BLaER1 treated with 17β-estradiol and CSF1 and Interleukin-3, amounts not matched to agents 10 nM and 100 nM (cell line): Measurements from ENCODE around the gene ITGAX.
"Not testable (repeated sequence)": the region's sequence is repeated elsewhere in the genome, so short reads cannot be mapped to it uniquely, and the experiment has no call there.

Source experiments
- H3K27ac ChIP-seq, 11 experiments: shearing (Covaris generic); formaldehyde crosslinking; 2 replicates each; pipeline ENCODE4 v1.8.1; 2022
- H3K27me3 ChIP-seq, 11 experiments: shearing (Covaris generic); formaldehyde crosslinking; 2 replicates each; pipeline ENCODE4 v1.8.1; 2022
- H3K36me3 ChIP-seq, 11 experiments: shearing (Covaris generic); formaldehyde crosslinking; 2 replicates each; pipeline ENCODE4 v1.8.1; 2022
- H3K4me1 ChIP-seq, 10 experiments: shearing (Covaris generic); formaldehyde crosslinking; 2 replicates each; pipeline ENCODE4 v1.8.1; 2022
- H3K4me2 ChIP-seq, 11 experiments: shearing (Covaris generic); formaldehyde crosslinking; 2 replicates each; pipeline ENCODE4 v1.8.1; 2022
- H3K4me3 ChIP-seq, 10 experiments: shearing (Covaris generic); formaldehyde crosslinking; 2 replicates each; pipeline ENCODE4 v1.8.1; 2022
- H3K9ac ChIP-seq, 11 experiments: shearing (Covaris generic); formaldehyde crosslinking; 2 replicates each; pipeline ENCODE4 v1.8.1; 2022
- H3K9me3 ChIP-seq, 11 experiments: shearing (Covaris generic); formaldehyde crosslinking; replicated peaks in 1 of 11; 2 replicates each; pipeline ENCODE4 v1.8.1; 2022
- H4K20me1 ChIP-seq, 11 experiments: shearing (Covaris generic); formaldehyde crosslinking; 2 replicates each; pipeline ENCODE4 v1.8.1; 2022
- Cebpa-rat ChIP-seq, 11 experiments: shearing (Covaris generic); IDR thresholded peaks; 2 replicates each; pipeline ENCODE4 v1.8.1; 2022

ITGAX gene

DNA sequence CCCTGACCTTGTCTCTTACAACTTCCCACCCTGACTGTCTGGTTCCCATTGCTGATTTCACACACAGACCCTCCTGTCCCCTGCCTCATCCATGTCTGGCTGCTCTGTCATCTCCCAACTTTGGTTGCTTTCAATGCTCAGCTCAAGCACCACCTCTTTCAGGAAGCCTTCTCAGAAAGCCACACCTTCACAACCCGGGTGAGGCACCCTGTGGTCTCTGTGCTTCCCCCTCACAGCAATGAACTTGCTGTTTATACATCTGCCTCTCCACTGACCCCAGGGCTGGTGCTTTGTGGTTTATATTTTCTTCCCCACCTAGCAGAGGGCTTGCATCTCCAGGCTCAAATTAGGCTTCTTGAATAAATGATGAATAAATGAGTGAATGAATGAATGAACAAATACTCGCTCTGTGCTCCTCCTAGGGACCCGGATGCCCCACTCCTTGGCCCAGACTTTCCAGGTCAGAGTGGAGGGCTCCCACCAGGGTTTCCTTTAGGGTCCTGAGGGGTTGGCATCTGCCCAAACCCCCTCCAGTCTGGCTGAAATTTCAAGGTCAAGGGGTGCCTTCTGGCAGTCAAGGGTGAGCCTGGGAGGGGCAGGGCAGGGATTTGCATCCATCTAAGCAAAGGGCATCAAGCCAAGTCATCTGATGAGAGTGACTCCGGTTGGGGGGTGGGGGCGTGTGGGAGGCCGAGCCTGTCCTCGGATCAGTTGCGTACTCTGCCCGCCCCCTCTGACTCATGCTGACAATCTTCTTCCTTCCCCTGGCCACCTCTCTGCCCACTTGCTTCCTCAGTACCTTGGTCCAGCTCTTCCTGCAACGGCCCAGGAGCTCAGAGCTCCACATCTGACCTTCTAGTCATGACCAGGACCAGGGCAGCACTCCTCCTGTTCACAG, at the start of gene ITGAX:
Gene ITGAX (plus strand): TSS at position 783 of the 898 bp plus-strand sequence. CDS start 79 bp downstream, at position 862.
- Histone ChIP-seq H3K9ac (peak within 1 kb of the TSS in 8 of 11 experiments; percentile 12 to 83 (median 70); a peak in 14 of 22 replicates), H4K20me1 (peaks cover 0 to 16% (median 0%) of the 10 kb centered on the region in 11 experiments; a peak in 5 of 22 replicates), H3K4me3 (peak within 1 kb of the TSS in 5 of 10 experiments; percentile 52 to 72 (median 71); a peak in 10 of 20 replicates), H3K4me2 (peak within 1 kb of the TSS; percentile 33 to 99 (median 78)), H3K27ac (peak within 1 kb of the TSS in 10 of 11 experiments; percentile 20 to 96 (median 66); a peak in 17 of 22 replicates), H3K4me1 (peaks cover 40 to 100% (median 83%) of the 10 kb centered on the region in 10 experiments), H3K9me3 (no peaks in the 10 kb centered on the region), H3K36me3 (peaks cover 0 to 39% (median 0%) of the 10 kb centered on the region in 11 experiments; a peak in 6 of 22 replicates), H3K27me3 (no peaks in the 10 kb centered on the region)
- no peak for TF ChIP-seq Cebpa-rat (IDR thresholded peaks at IDR 0.05)

DNA sequence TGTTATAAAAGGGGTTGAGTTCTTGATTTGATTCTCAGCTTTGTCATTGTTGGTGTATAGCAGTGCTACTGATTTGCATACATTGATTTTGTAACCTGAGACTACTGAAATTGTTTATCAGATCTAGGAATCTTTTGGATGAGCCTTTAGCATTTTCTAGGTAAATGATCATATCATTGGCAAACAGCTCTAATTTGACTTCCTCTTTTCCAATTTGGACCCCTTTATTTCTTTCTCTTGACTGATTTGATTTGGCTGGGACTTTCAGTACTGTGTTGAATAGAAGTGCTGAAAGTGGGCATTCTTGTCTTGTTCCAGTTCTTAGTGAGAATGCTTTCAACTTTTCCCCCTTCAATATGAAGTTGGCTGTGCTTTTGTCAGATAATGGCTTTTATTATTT, 49.8 kb upstream of the ITGAX start:
- no peak overlapping the region for H3K9ac ChIP-seq
- H3K9me3 ChIP-seq, result peaks cover 0 to 26% (median 10%) of the 10 kb centered on the region in 11 experiments; a peak in 15 of 22 replicates
- no peaks in the 10 kb centered on the region for H4K20me1 ChIP-seq
- H3K36me3 ChIP-seq, result peaks cover 0 to 48% (median 0%) of the 10 kb centered on the region in 11 experiments; a peak in 6 of 22 replicates
- H3K27me3 ChIP-seq, result no peaks in the 10 kb centered on the region
- no peak overlapping the region for H3K4me2 ChIP-seq
- TF ChIP-seq Cebpa-rat (IDR thresholded peaks at IDR 0.05), result no peak
- no peak overlapping the region for H3K27ac ChIP-seq
- no peak overlapping the region for H3K4me3 ChIP-seq
- peaks cover 0 to 31% (median 27%) of the 10 kb centered on the region in 10 experiments; a peak in 19 of 20 replicates for H3K4me1 ChIP-seq

DNA sequence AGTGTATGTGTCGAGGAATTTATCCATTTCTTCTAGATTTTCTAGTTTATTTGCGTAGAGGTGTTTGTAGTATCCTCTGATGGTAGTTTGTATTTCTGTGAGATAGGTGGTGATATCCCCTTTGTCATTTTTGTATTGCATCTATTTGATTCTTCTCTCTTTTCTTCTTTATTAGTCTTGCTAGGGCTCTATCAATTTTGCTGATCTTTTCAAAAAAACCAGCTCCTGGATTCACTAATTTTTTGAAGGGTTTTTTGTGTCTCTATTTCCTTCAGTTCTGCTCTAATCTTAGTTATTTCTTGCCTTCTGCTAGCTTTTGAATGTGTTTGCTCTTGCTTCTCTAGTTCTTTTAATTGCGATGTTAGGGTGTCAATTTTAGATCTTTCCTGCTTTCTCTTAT, 46.6 kb upstream of the ITGAX start:
- H3K9me3 ChIP-seq, result peaks cover 0 to 37% (median 18%) of the 10 kb centered on the region in 11 experiments; a peak in 17 of 22 replicates
- not testable (repeated sequence) for H3K4me3 ChIP-seq, H4K20me1 ChIP-seq, H3K4me2 ChIP-seq, H3K27me3 ChIP-seq, H3K4me1 ChIP-seq, H3K9ac ChIP-seq, H3K27ac ChIP-seq
- H3K36me3 ChIP-seq, result peaks cover 0 to 49% (median 0%) of the 10 kb centered on the region in 11 experiments; a peak in 8 of 22 replicates

DNA sequence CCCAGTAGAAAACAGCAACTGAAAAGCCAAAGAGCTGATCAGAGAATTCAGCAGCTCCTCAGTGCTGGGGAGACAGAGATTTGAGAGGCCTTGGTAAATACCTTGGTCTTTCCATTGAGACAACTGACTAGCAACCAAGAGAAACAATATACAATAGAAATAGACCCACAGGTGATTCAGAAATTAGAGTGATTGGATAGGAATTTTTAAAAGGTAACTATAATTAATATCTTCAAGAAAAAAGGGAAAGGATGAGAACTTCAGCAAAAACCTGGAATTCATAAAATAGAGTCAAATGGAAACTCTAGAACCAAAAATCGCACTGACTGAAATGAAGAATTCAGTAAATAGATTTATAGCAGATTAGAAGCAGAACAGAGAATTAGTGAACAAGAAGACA, 32.5 kb upstream of the ITGAX start:
- peaks cover 0 to 2% (median under 1%) of the 10 kb centered on the region in 10 experiments; a peak in 5 of 20 replicates for H3K4me1 ChIP-seq
- no peak overlapping the region for H3K4me2 ChIP-seq
- H3K36me3 ChIP-seq, result peaks cover 0 to 100% (median 0%) of the 10 kb centered on the region in 11 experiments; a peak in 10 of 22 replicates
- H3K9me3 ChIP-seq, result peaks cover 39 to 78% (median 43%) of the 10 kb centered on the region in 11 experiments
- H3K27me3 ChIP-seq, result no peaks in the 10 kb centered on the region
- peak overlapping the region in 1 of 10 experiments; percentile 25; a peak in 2 of 20 replicates for H3K4me3 ChIP-seq
- H3K9ac ChIP-seq, result no peak overlapping the region
- TF ChIP-seq Cebpa-rat (IDR thresholded peaks at IDR 0.05), result no peak
- H3K27ac ChIP-seq, result no peak overlapping the region
- no peaks in the 10 kb centered on the region for H4K20me1 ChIP-seq

DNA sequence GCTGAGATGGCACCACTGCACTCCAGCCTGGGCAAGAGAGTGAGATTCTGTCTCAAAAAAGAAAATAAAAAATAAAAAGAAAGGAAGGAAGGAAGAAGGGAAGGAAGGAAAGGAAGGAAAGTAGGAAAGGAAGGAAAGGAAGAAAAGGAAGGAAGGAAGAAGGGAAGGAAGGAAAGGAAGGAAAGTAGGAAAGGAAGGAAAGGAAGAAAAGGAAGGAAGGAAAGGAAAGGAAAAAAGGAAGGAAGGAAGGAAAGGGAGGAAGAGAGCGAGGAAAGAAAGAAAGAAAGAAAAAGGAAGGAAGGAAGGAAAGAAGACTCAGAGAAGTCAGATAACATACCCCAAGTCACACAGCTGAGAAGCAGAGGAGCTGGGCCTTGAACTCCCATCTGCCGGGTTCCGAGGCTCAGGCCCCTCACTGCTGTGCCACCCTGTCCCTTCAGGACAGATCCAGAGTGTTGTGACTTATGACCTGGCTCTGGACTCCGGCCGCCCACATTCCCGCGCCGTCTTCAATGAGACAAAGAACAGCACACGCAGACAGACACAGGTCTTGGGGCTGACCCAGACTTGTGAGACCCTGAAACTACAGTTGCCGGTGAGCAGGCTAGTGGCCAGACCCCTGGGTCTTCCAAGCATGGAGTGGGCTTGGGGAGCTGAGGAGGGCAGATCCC, 30.9 kb upstream of the ITGAX start:
- no peak overlapping the region for H3K4me2 ChIP-seq
- TF ChIP-seq Cebpa-rat (IDR thresholded peaks at IDR 0.05), result no peak
- peaks cover 0 to 13% (median 11%) of the 10 kb centered on the region in 10 experiments; a peak in 11 of 20 replicates for H3K4me1 ChIP-seq
- H3K9me3 ChIP-seq, result peaks cover 28 to 66% (median 38%) of the 10 kb centered on the region in 11 experiments
- 0 out of 22 replicates have a peak, but pooled peaks cover 0 to 4% (median 0%) of the 10 kb centered on the region in 11 experiments for H4K20me1 ChIP-seq
- no peak overlapping the region for H3K9ac ChIP-seq
- H3K27me3 ChIP-seq, result no peaks in the 10 kb centered on the region
- no peak overlapping the region for H3K4me3 ChIP-seq
- no peak overlapping the region for H3K27ac ChIP-seq
- peaks cover 0 to 99% (median 0%) of the 10 kb centered on the region in 11 experiments; a peak in 10 of 22 replicates for H3K36me3 ChIP-seq

DNA sequence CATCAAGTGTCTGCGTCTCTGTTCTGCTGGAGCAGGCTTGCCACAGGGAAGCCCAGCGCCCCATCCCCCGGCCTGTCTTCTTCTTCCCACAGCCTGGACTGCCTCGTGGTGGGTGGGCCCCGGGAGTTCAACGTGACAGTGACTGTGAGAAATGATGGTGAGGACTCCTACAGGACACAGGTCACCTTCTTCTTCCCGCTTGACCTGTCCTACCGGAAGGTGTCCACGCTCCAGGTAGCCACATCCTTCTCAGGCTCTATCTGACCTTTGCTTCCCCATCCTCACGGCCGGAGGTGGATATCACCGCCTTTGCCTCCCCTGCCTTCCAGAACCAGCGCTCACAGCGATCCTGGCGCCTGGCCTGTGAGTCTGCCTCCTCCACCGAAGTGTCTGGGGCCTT, 29.8 kb upstream of the ITGAX start:
- Histone ChIP-seq H3K27me3 (no peaks in the 10 kb centered on the region), H3K9me3 (peaks cover 28 to 57% (median 38%) of the 10 kb centered on the region in 11 experiments), H4K20me1 (peaks cover 0 to 11% (median 0%) of the 10 kb centered on the region in 11 experiments; a peak in 2 of 22 replicates), H3K27ac (no peak overlapping the region), H3K4me2 (no peak overlapping the region), H3K36me3 (peaks cover 0 to 99% (median 0%) of the 10 kb centered on the region in 11 experiments; a peak in 10 of 22 replicates), H3K4me1 (peaks cover 0 to 13% (median 11%) of the 10 kb centered on the region in 10 experiments; a peak in 12 of 20 replicates), H3K4me3 (no peak overlapping the region), H3K9ac (no peak overlapping the region)
- TF ChIP-seq Cebpa-rat (IDR thresholded peaks at IDR 0.05), result no peak

DNA sequence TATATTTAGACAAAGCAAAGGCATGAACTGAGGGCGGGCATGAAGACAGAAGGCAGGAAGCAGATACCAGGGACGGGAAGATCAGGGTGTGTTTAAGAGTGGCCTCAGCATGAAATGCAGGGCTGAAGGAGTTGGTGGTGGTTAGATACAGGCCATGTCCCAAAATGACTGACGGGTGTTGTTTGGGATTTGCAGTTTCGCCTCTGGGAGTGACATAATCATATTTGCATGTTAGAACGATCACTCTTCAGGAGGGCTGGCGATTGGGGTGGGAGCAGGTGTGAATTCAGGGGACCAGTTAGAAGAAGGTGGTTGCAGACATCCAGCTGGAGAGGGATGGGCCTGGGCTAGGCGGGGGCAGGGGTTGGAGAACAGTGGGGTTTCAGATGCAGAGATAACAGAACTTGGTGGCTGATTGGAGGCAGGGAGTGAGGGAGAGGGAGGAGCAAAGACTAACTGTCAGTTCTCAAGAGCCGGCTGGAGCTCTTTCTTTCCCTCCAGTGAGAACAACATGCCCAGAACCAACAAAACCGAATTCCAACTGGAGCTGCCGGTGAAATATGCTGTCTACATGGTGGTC, 27.2 kb upstream of the ITGAX start:
- H3K4me1 ChIP-seq, result peaks cover 0 to 26% (median 17%) of the 10 kb centered on the region in 10 experiments; a peak in 13 of 20 replicates
- H3K4me2 ChIP-seq, result peak overlapping the region in 6 of 11 experiments; percentile 16 to 40 (median 30); a peak in 7 of 22 replicates
- H3K27ac ChIP-seq, result no peak overlapping the region
- no peak overlapping the region for H3K9ac ChIP-seq
- H3K4me3 ChIP-seq, result no peak overlapping the region
- peaks cover 0 to 11% (median 0%) of the 10 kb centered on the region in 11 experiments; a peak in 2 of 22 replicates for H4K20me1 ChIP-seq
- peaks cover 5 to 38% (median 16%) of the 10 kb centered on the region in 11 experiments for H3K9me3 ChIP-seq
- H3K27me3 ChIP-seq, result peaks cover 0 to 3% (median 0%) of the 10 kb centered on the region in 11 experiments; a peak in 3 of 22 replicates
- no peak for TF ChIP-seq Cebpa-rat (IDR thresholded peaks at IDR 0.05)
- H3K36me3 ChIP-seq, result peaks cover 0 to 95% (median 0%) of the 10 kb centered on the region in 11 experiments; a peak in 10 of 22 replicates
